IPS DF 6.9 (cell line): ENCODE results near the gene WWC1.

Experiments
- DNase-seq: peaks from one replicate; pipeline ENCODE4 v3.0.0-alpha.2; 2013; ENCODE audit warnings: low read depth, low spot score
- H3K27ac ChIP-seq: one replicate; pipeline ENCODE4 v1.5.1; 2013; ENCODE audit warnings: low read length, control low read depth
- H3K27me3 ChIP-seq: 2 replicates; pipeline ENCODE4 v1.6.1; 2013; ENCODE audit warnings: mild to moderate bottlenecking, low read length; ENCODE audit not compliant: control insufficient read depth, insufficient read depth
- H3K36me3 ChIP-seq: 2 replicates; pipeline ENCODE4 v1.6.1; 2013; ENCODE audit warnings: low read length; ENCODE audit not compliant: control insufficient read depth, insufficient read depth
- H3K4me1 ChIP-seq: 2 replicates; pipeline ENCODE4 v1.6.1; 2013; ENCODE audit warnings: low read length; ENCODE audit not compliant: control insufficient read depth, insufficient read depth
- H3K4me3 ChIP-seq: 2 replicates; pipeline ENCODE4 v1.5.1; 2013; ENCODE audit warnings: mild to moderate bottlenecking, low read length
- H3K9me3 ChIP-seq: 2 replicates; pipeline ENCODE4 v1.6.1; 2013; ENCODE audit warnings: low read length, inconsistent platforms; ENCODE audit not compliant: control insufficient read depth, insufficient read depth
- WGBS: extraction: QIAGEN DNeasy Blood & Tissue Kit; methylation state at CpG from one replicate; pipeline ENCODE4 v1.1.7; 2013; ENCODE audit warnings: mixed read lengths, missing lambda C conversion rate; ENCODE audit not compliant: insufficient read length, insufficient coverage; 5-methylcytosine and 5-hydroxymethylcytosine counted together

The WWC1 gene

DNA sequence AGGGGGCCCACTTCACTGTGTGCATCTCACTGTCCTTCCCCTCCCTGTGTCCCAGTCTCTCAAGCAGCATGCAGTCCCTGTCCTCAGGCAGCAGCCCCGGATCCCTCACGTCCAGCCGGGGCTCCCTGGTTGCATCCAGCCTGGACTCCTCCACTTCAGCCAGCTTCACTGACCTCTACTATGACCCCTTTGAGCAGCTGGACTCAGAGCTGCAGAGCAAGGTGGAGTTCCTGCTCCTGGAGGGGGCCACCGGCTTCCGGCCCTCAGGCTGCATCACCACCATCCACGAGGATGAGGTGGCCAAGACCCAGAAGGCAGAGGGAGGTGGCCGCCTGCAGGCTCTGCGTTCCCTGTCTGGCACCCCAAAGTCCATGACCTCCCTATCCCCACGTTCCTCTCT is 132.0 kb downstream of the WWC1 start:
- H3K4me3 ChIP-seq: no peak overlapping the region
- no peak for DNase-seq
- no peaks in the 10 kb centered on the region for H3K4me1 ChIP-seq
- WGBS: no CpG with 5 or more reads among the region's 9 CpGs
- H3K9me3 ChIP-seq: no peaks in the 10 kb centered on the region
- no peak overlapping the region for H3K27ac ChIP-seq
- H3K36me3 ChIP-seq: peaks cover 6% of the 10 kb centered on the region; the same call in 1 of the 2 replicates
- H3K27me3 ChIP-seq: no peaks in the 10 kb centered on the region

DNA sequence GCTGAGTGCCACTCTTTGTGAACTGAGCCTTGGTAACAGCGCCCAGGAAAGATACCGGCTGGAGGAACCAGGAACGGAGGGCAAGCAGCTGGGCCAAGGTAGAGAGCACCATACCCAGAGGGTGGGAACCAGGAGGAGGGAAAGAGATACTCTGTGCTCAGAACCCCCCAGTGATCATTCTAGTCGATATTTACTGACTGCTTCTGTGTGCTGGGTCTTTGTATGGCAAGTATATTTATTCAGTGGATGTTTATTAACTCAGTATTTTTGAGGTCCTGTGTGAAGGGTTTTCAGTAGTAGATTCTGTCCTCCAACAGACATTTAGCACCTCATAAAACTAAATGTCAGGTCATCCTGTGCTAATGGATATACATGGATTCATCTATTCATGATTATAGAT is 132.5 kb downstream of the WWC1 start:
- no peaks in the 10 kb centered on the region for H3K9me3 ChIP-seq
- no peaks in the 10 kb centered on the region for H3K27me3 ChIP-seq
- H3K27ac ChIP-seq: no peak overlapping the region
- H3K36me3 ChIP-seq: peaks cover 8% of the 10 kb centered on the region; the same call in 1 of the 2 replicates
- DNase-seq: no peak
- no peaks in the 10 kb centered on the region for H3K4me1 ChIP-seq
- no peak overlapping the region for H3K4me3 ChIP-seq
- WGBS: no CpG with 5 or more reads among the region's 4 CpGs

DNA sequence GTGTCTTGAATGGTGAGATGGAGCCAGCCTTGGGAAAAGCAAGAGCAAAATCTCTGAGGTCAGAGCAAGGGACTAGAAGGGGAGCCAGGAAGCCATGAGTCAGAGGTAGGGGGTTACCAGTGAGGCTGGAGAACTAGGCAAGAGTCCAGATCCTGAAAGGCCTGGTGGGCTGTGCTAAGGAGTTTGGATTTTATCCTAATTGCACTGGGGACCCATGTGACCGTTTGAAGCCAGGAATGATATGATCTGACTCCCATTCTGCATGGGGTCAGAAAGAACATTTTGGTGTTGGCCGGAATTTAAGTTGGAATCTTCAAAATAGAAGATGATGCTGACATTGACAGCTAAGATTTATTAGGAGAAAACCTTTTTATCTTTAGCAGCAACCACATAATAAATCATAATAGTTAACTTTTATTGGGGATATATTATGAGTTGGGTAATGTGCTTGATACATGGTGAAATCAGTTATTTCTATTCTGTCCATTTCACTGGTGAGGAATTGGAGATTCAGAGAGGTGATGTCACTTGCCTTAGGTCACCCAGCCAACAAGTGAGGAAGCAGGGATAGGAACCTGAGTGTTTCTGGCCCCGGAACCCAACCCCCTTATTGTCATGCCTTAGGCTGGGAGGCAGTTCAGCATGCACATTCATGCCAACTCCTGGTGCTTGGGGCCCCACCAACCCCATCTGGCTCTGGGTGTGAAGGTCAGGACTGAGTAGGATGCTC is 133.3 kb downstream of the WWC1 start:
- Histone ChIP-seq H3K4me1 (no peaks in the 10 kb centered on the region), H3K27ac (no peak overlapping the region), H3K27me3 (no peaks in the 10 kb centered on the region), H3K36me3 (peaks cover 8% of the 10 kb centered on the region; the same call in 1 of the 2 replicates), H3K9me3 (no peaks in the 10 kb centered on the region), H3K4me3 (no peak overlapping the region)
- no CpG with 5 or more reads among the region's 3 CpGs for WGBS
- DNase-seq: no peak

DNA sequence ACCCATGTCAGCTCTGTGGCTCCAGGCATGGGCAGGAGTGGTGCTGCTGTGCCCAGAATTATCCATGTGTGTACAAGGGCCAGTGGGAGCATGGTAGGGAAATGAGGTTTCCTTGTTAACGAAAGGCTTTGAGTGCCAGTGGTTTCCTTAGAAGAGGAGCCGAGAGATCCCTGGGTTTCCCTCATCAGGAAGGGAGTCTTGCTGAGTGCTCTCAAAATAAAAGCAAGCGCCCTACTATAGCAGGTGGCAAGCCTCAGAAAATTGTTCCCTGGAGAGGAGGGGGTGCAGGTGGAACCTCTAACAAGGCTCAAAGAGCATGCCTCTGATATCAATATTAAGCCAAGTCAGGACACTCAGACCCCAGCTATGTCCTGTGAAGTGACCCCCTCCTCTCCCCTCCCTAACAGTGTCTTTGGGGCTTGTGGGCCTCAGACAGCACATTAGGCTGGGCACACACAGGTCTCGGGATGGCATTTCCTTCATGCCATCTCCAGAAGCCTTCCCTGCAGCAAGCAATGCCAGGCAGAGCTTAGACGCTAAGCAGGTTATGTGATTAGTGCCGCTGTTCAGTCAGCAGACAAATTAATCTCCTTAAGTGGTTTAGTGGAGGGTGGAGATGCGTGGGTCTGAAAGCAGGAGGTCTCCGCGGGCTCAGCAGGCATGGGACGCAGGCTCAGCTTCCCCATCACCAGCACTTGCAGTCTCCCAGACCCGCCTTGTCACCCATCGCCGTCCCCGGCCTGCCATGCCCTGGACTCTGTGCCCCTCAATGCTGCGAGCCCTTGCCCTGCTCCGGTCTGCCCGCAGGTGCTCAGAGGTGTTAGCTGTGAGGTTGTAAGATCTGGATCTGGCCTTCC is 134.8 kb downstream of the WWC1 start:
- Histone ChIP-seq H3K4me3 (no peak overlapping the region), H3K9me3 (no peaks in the 10 kb centered on the region), H3K27ac (no peak overlapping the region), H3K27me3 (no peaks in the 10 kb centered on the region), H3K4me1 (no peaks in the 10 kb centered on the region), H3K36me3 (peaks cover 8% of the 10 kb centered on the region; the same call in 1 of the 2 replicates)
- no CpG with 5 or more reads among the region's 17 CpGs for WGBS
- no peak for DNase-seq

DNA sequence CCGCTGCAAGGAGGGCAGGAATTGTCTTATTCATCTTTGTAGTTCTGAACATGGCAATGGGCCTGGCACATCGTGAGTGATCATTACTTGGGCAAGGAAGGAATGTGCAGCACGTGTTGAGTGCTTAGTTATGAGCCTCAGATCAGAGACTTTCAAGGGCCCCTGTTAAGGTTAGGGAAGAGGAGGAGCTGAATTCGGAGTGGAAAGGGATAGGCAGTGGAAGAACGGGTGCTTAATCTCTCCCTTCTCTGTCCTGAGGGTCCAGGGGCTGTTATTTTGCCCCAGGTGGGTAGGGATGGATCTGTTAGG is 135.4 kb downstream of the WWC1 start:
- no peak for DNase-seq
- Histone ChIP-seq H3K27me3 (no peaks in the 10 kb centered on the region), H3K4me3 (no peak overlapping the region), H3K9me3 (no peaks in the 10 kb centered on the region), H3K4me1 (no peaks in the 10 kb centered on the region), H3K27ac (no peak overlapping the region), H3K36me3 (peaks cover 7% of the 10 kb centered on the region; the same call in 1 of the 2 replicates)
- no CpG with 5 or more reads among the region's 5 CpGs for WGBS

DNA sequence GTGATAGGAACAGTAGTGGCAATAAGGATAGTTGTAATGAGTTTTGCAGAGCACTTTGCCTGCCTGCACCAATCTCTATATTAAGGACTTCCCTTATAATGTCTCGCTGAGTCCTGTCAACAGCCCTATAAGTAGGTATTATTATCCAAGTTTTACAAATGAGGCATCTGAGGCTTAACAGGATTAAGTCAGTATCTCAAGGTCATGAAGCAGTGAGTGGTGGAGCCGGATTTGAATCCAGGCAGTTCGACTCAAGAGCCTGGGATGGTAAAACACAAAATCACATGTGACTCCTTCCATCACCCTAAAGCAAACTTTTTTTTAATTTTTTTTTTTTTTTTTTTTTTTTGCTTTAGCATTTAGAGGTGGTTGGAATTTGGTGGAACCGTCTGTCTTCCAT is 135.8 kb downstream of the WWC1 start:
- Histone ChIP-seq H3K27ac (no peak overlapping the region), H3K4me3 (no peak overlapping the region), H3K4me1 (no peaks in the 10 kb centered on the region), H3K9me3 (no peaks in the 10 kb centered on the region), H3K36me3 (peaks cover 5% of the 10 kb centered on the region; the same call in 1 of the 2 replicates), H3K27me3 (no peaks in the 10 kb centered on the region)
- WGBS: no CpG with 5 or more reads among the region's 4 CpGs
- DNase-seq: no peak

DNA sequence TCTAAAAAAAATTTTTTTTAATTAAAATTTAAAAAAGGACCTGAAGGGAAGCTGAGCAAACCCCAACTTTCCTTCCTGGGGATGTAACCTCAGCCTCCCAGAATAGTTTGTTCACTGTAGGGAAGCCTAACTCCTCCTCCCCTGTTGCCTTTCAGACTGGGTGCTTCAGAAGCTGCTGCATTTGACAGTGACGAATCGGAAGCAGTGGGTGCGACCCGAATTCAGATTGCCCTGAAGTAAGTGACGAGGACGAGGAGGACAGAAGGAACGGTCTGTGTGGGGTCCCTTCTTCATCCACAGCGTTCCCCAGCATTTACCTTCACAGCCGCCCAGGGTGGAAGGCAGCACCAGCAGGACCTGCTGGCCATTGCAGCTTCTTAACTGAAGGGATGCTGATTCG is 137.1 kb downstream of the WWC1 start:
- no CpG with 5 or more reads among the region's 10 CpGs for WGBS
- Histone ChIP-seq H3K36me3 (peaks cover 9% of the 10 kb centered on the region; the same call in 1 of the 2 replicates), H3K4me3 (no peak overlapping the region), H3K9me3 (no peaks in the 10 kb centered on the region), H3K27me3 (no peaks in the 10 kb centered on the region), H3K27ac (no peak overlapping the region), H3K4me1 (no peaks in the 10 kb centered on the region)
- no peak for DNase-seq

DNA sequence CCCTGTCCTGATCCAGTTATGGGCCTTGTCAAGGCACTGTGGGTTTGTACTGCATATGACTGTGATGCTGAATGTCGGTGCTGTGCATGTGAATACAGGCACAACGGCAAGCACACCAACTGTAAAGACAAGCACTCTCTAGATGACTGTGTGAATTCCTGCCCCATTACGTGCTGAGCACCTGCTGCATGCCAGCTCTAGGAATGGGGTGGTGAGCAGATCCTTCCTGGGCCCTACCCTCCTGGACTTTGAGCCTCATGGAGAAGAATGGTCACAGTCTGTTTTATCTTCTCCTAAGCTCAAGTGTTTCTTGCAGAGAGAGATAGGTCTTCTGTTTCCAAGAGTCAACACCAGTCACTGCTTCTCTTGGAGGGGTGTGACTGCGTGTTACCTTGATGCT is 138.9 kb downstream of the WWC1 start:
- Histone ChIP-seq H3K4me1 (no peaks in the 10 kb centered on the region), H3K36me3 (peaks cover 7% of the 10 kb centered on the region; the same call in 1 of the 2 replicates), H3K27me3 (no peaks in the 10 kb centered on the region), H3K4me3 (no peak overlapping the region), H3K27ac (no peak overlapping the region), H3K9me3 (no peaks in the 10 kb centered on the region)
- whole genome bisulfite sequencing: no CpG with 5 or more reads among the region's 4 CpGs
- DNase-seq: no peak

DNA sequence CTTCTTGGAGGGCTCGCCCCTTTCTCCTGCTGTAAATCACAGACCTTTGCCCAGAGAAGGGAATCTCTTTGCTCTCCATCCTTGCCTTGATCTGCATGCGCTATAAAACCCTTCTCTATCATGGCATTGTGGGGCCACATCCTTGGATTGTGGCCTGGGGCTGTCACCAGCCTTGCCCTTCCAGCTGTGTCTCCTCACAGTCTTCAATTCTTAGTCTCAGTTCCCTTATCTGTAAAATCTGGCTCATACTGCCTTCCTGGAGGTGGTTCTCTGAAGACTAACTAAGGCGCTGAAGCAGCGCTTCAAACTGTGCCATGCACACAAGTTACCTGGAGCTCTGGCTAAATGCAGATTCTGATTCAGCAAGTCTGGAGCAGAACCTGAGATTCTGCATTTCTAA is 141.5 kb downstream of the WWC1 start:
- no peaks in the 10 kb centered on the region for H3K27me3 ChIP-seq
- H3K36me3 ChIP-seq: peaks cover 7% of the 10 kb centered on the region; the same call in 1 of the 2 replicates
- no peaks in the 10 kb centered on the region for H3K4me1 ChIP-seq

DNA sequence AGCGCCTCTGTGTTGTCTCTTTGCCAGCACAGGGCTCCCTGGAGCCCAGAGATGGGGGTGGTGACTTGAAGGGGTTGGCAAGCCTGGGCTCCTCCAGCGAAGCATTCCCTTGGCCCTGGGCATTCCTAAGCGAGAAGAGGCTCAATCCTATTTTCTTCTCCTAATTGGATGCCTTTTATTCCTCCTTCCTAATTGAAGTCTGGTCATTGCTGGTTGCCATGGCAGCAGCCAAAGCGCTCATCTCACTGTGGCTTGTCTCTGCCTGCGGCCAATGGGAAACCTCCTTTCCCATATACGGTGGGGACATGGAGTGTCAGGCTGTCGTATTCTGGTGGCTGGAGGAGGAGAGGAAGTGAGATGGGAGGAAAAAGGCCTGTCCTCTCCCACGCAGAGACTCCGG is 142.6 kb downstream of the WWC1 start:
- H3K36me3 ChIP-seq: peaks cover 5% of the 10 kb centered on the region; the same call in 1 of the 2 replicates
- H3K4me1 ChIP-seq: no peaks in the 10 kb centered on the region
- WGBS: no CpG with 5 or more reads among the region's 9 CpGs
- no peaks in the 10 kb centered on the region for H3K27me3 ChIP-seq
- no peak overlapping the region for H3K4me3 ChIP-seq
- H3K27ac ChIP-seq: no peak overlapping the region
- no peak for DNase-seq
- no peaks in the 10 kb centered on the region for H3K9me3 ChIP-seq

More for the DNA sequence above, 141.5 kb downstream of the WWC1 start:
- H3K9me3 ChIP-seq: no peaks in the 10 kb centered on the region
- no peak overlapping the region for H3K27ac ChIP-seq
- no peak for DNase-seq
- no peak overlapping the region for H3K4me3 ChIP-seq
- WGBS: no CpG with 5 or more reads among the region's 4 CpGs
